COLO668 (cell line): Measurements from ENCODE around the gene EYA4.

Source experiments
- DNase-seq: peaks from one replicate; lab custom pipeline; 2025; ENCODE audit not compliant: unreplicated experiment; lab: John Stamatoyannopoulos, UW

EYA4 gene

GRCh38 chr6:133241086-133241900 is at the start of gene EYA4:
Gene EYA4 (plus strand): TSS chr6:133241357. CDS start chr6:133274781, 33,424 bp downstream.
- DNase-seq: peak; percentile 23

DNA sequence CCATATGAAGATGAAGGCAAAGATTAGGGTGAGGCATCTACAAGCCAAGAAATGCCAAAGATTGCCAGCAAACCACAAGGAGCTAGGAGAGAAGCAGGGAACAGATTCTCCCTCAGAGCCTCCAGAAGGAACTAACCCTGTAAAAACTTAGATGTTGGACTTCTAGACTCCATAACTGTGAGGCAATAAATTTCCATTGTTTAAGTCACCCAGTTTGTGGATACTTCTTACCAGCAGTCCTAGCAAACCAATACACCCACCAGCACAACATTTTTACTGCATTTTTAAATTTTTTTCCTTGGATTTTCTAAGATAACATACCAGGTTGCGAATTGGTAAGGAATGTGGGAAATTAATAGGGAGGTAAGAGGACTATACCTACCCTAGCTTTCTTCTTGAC is 47.8 kb upstream of the EYA4 start:
- DNase-seq: no peak

DNA sequence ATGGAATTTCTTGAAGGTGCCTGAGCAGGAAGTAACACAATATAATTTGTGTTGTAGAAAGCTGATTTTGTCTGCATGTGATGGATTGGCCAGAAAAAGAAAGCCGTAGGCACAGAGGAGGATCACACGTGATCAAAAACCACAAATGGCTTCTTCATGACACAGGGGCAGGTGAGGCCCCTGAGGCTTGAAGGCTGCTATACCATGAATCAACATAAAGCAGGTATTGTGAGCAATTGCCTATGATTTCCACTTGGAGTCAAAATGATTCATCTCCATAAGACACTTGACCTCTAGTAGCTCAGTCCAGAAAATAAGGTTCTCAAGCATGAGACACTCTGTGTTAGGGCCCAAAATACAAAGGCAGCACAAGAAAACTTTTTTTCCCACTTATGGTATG is 42.4 kb upstream of the EYA4 start:
- DNase-seq: peak; percentile 13

DNA sequence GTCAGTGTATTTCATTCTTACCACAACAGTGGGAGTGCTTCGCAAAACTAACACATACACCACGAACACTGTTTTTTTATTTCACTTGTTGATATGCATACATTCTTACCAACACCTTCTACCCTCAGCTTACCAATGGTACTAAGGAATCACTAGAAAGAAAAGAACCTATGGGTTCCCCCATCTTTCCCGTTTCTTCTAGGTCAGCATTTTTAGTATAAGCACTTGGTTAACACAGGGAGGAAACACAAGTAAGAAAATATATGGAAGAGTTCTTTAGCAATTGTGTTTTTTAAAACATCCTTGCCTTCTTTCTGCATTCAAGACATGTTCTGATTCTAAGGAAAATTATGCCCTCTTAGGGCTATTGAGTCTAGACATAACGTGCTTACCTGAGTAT is 39.9 kb upstream of the EYA4 start:
- no peak for DNase-seq

GRCh38 chr6:133202610-133203343 is 38.4 kb upstream of the EYA4 start:
- no peak for DNase-seq

DNA sequence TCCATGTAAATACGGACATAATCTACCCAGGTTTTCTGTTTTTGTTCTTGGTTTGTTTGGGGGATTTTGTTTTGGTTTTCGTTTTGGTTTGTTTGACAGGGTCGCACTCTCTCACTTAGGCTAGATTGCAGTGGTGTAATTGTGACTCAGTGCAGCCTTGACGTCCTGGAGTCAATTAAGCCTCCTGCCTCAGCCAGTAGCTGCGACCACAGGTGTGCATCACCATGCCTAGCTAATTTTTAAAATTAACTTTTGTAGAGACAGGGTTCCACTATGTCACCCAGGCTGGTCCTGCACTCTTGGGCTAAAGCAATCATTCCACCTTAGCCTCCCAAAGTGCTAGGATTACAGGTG is 37.8 kb upstream of the EYA4 start:
- no peak for DNase-seq

- no peak for DNase-seq
These were observed 35.9 kb upstream of the EYA4 start for GRCh38 chr6:133205304-133205703.

- no peak for DNase-seq
These were observed 34.2 kb upstream of the EYA4 start for GRCh38 chr6:133206942-133207341.

DNA sequence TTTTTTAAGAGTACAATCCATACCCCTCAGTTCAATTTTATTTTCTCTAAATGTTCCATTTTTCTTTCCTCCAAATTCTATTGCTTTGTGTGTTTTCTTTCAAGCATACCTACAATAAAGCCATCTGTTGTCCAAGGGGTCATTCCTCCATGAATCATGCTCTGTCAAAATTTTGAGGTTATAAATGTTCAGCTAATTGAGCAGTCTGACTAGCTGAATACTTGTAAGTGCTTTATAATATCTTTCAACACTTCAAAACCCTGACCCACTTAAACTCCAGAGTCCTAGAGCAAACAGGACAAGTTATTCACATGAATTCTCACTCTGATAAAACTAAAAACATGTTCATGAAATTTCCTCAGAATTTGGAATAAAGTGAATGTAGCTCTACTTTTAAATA is 33.4 kb upstream of the EYA4 start:
- DNase-seq: no peak

DNA sequence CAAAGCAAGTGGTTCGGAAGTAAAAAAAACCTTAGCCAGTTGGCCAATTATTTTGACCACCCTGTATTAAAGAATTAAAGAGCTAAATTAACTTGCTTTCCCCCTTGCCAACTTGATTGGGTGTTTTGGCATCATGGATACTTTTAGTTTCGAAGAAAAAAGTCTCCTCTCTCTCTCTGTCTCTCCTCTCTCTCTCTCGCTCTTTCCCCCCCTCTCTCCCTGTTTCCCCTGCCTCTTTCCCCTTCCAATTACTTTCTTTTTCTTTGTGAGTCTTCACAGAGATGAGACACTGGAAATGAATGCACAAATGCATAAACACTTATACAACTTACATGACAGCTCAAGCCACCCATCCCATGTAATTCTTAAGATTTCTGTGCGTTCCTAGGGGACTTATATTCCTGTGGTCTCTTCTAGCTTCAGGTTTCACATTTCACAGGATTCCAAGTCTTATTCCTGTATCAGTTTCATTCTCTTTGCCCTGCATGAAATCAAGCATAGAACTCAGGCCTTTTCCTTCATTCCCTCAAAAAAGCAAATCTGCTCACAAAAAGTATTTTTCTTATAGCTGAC is 32.9 kb upstream of the EYA4 start:
- DNase-seq: no peak

DNA sequence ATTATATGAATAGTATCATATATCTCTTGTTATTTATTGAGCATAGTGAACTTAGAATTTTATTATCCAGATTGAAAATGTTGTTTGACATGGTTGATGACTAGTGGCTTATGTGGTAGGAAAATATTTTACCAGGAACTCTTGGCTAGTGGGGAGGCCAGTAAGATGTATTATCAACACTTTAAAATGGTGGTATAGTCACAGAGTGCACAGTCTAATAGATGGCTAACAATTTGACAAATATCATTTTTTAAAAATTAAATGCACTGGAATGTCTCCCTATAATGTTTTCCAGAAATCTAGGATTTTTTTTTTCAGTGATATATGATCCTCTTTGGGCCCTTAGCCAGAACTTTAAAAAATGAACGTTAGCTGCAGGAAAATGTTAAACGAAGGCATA is 26.9 kb upstream of the EYA4 start:
- no peak for DNase-seq

DNA sequence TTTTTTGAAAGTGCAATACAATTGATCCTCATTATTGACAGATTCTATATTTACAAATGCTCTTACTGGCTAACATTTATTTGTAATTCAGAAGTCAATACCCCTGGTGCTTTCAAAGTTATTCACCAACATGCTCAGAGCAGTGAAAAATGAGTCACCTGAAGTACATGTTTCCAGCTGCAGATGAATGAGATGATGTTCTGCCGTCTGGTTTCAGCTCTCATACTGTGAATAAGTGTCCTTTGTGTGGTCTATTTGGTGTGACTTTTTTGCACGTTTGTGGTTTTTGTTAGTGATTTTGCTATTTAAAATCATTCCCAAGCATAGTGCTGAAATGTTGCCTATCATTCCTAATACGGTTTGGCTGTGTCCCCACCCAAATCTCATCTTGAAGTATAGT is 22.3 kb upstream of the EYA4 start:
- no peak for DNase-seq

DNA sequence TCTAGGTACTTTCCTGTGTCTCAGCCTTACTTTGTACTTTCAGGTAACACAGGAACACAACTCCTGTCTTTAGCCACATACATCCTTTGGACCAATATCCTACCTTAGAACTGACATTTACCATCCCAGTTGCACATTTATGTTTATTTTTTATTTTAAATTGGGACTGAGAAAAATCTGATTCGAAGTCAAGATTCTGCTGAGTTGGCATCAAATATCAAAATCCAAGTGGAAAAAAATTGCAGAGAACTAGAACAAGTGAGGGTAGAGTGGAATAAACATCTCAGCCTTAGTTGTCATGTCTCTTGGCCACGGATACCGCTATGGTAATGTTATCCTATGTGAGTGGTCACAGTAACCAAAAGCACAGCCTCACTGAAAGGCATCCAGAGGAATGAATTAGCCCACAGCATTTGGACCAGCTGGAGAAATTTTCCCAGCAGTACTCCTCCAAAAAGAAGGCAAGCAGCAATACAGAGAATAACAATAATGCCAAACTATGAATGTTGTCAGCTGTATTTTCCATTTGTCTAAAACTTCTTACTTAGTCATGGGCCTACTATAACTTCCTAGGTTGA is 17.6 kb upstream of the EYA4 start:
- no peak for DNase-seq

DNA sequence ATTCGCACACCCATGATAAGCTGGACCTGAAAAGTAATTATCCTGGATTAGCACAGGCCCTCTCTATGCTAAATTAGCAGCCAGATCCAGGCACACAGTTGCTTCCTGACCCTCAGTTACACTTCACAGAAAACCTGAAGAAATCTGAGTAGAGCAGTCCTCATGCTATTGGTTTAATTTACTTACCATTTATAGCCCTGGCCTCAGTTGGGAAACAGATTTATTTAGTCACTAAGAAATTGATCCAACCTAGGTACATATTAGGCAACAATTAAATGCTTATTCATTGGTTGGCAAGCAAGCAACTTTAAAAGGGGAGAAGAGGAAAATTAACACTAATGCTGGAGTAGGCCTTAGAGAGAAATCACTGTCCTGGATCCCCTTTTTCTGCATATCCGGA is 15.6 kb upstream of the EYA4 start:
- no peak for DNase-seq

GRCh38 chr6:133227344-133227743 is 13.8 kb upstream of the EYA4 start:
- DNase-seq: no peak

DNA sequence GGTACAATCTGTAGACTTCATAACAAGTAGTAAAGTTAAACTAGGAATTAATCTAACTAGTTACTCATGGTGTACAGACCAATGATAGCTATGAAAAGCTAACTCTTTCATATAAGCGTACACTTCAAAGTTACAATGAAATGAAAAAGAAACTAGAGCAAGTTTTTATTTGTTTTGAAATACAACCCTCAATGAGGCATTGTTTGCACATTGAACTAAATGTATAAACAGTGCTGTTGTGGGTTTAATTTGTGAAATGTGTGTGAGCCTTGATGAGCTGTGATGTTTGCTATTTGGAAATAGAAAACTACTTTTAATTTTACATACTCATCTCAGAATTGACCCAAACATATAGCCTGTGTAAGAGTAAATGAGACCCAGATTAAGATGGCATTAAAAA is 11.1 kb upstream of the EYA4 start:
- no peak for DNase-seq

- DNase-seq: no peak
These were observed 5.9 kb upstream of the EYA4 start for GRCh38 chr6:133235221-133235620.

DNA sequence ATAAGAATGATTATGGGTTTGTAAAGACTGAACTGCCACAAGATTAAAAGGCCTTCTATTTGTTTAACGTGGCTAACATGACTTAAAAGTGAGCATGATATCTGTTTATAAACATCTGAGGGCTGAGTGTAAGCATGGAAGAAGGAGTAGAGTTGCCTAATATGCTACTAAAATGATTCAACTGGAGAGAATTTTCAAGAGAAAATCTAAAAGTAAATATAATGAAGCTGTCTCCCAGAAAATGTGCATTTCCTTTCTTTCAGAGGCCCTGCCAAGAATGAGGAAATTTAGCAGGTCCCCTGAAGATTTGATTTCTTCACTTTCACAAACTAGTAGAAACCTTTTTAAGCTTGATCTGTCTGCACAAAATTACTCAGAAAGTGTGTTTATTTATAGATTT is 4.2 kb upstream of the EYA4 start:
- no peak for DNase-seq

DNA sequence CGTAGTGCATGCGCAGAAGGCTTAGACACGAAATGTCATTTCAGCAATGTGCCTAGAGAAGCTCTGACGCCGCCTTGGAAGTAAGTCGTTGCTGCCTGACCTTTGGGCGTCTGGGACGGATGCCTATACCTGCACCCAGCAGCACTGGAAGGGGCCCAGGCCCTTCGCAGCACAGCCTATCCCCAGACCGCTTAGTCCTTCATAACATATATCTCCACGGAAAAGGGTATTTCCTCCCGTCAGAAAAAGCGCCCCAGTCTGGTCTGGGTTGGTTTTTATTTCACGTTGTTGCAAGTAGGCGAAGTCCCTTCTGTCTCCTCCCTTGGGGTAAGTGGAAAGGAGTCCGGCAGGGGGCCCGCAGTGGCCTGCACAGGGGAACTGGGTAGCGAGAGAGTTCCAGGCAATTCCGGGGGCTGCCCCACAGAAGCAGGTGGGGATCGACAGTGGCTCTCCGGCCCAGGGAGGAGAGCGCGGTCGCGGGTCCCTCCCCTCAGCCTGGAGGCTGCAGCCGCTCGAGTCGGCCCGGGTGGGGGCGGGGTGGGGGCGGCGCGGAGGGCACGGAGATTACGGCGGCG is 559 bp upstream of the EYA4 start:
- DNase-seq: peak; percentile 8

DNA sequence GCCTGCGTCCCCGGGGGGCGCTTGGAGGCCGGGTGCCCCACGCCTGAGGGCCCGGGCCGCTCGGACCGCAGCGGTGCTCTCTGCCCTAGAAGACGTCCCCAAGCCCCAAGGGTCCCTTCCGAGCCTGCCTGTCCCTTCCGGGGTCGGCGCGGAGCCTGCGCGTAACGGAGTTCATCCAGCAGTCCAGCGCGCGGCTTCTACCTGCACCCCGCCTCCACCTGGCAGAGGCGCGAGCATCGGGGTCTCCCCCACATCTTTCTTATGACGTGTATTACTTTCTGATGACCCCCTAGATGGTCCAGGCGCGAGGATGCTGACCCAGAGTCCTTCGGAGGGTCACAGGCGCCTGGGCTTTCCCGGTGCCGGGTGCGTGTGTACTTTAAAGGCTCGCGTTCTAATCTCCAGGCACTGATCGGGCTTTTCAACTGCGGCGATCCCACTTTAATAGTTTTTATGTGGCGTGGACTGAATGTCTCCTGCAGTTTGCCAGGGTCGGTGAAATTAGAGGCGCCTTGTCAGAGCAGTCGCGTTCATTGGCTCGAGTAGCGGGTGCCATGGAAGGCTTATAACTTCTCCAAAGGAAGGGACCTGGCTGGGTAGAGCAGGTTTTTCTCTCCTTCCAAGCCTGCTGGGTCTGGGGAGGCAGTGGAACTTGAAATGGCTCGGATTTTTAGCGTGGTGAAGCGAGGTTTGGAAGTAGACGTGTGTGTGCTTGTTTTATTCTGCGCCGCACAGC is 912 bp downstream of the EYA4 start:
- peak; percentile 17 for DNase-seq
